Measurements from ENCODE around the gene MYLK. TPM values are rescaled to one million over a fixed set of nuclear protein-coding genes. Genes with fewer than 3 reads are reported as not detected.

Gene MYLK
- total RNA-seq, 4 donors from 2014 or later, result 420 to 1,252 (median 768) TPM

- TF ChIP-seq POLR2A (IDR thresholded peaks at IDR 0.05), result no peak
- TF ChIP-seq CTCF (IDR thresholded peaks at IDR 0.05), result no peak
- intact Hi-C loops (cut with DNase I; ENCODE audit: low total_unique reads), result no loop called here
- DNase-seq, result peak in 1 of 2 donors; percentile 18
- Histone ChIP-seq H3K4me3 (no peak overlapping the region), H3K27me3 (no peaks in the 10 kb centered on the region), H3K27ac (peak overlapping the region; percentile 77 to 82), H3K36me3 (no peaks in the 10 kb centered on the region), H3K4me1 (no peaks in the 10 kb centered on the region), H3K9me3 (no peaks in the 10 kb centered on the region)
Measured at GRCh38 chr3:123635717-123636116, 248.4 kb downstream of the MYLK start.

GRCh38 chr3:123635217-123635616 is 248.9 kb downstream of the MYLK start:
- Histone ChIP-seq H3K27ac (peak overlapping the region; percentile 77 to 82), H3K4me1 (no peaks in the 10 kb centered on the region), H3K9me3 (no peaks in the 10 kb centered on the region), H3K27me3 (no peaks in the 10 kb centered on the region), H3K36me3 (no peaks in the 10 kb centered on the region), H3K4me3 (no peak overlapping the region)
- TF ChIP-seq CTCF (IDR thresholded peaks at IDR 0.05), result no peak
- no peak for TF ChIP-seq POLR2A (IDR thresholded peaks at IDR 0.05)
- peak in 1 of 2 donors; percentile 36 for DNase-seq
- intact Hi-C loops (cut with DNase I; ENCODE audit: low total_unique reads), result no loop called here

- Histone ChIP-seq H3K27ac (peak overlapping the region; percentile 77 to 82), H3K36me3 (no peaks in the 10 kb centered on the region), H3K4me1 (no peaks in the 10 kb centered on the region), H3K4me3 (no peak overlapping the region), H3K27me3 (no peaks in the 10 kb centered on the region), H3K9me3 (no peaks in the 10 kb centered on the region)
- TF ChIP-seq CTCF (IDR thresholded peaks at IDR 0.05), result no peak
- no peak for TF ChIP-seq POLR2A (IDR thresholded peaks at IDR 0.05)
- intact Hi-C loops (cut with DNase I; ENCODE audit: low total_unique reads), result no loop called here
- peak in 1 of 2 donors; percentile 18 for DNase-seq
Measured at GRCh38 chr3:123634149-123635051, 249.7 kb downstream of the MYLK start.

- Histone ChIP-seq H3K4me3 (no peak overlapping the region), H3K27ac (peak overlapping the region; percentile 77 to 82), H3K27me3 (no peaks in the 10 kb centered on the region), H3K36me3 (no peaks in the 10 kb centered on the region), H3K9me3 (no peaks in the 10 kb centered on the region), H3K4me1 (no peaks in the 10 kb centered on the region)
- DNase-seq, result no peak
- TF ChIP-seq POLR2A (IDR thresholded peaks at IDR 0.05) (no peak), CTCF (IDR thresholded peaks at IDR 0.05) (no peak)
- intact Hi-C loops (cut with DNase I; ENCODE audit: low total_unique reads), result no loop called here
Measured at GRCh38 chr3:123633530-123633929, 250.6 kb downstream of the MYLK start.

- TF ChIP-seq POLR2A (IDR thresholded peaks at IDR 0.05), result no peak
- TF ChIP-seq CTCF (IDR thresholded peaks at IDR 0.05), result no peak
- Histone ChIP-seq H3K27ac (peak overlapping the region; percentile 77 to 82), H3K4me3 (no peak overlapping the region), H3K9me3 (no peaks in the 10 kb centered on the region), H3K27me3 (no peaks in the 10 kb centered on the region), H3K36me3 (no peaks in the 10 kb centered on the region), H3K4me1 (no peaks in the 10 kb centered on the region)
- intact Hi-C loops (cut with DNase I; ENCODE audit: low total_unique reads), result no loop called here
- DNase-seq, result peak; percentile 75 to 82
Measured at GRCh38 chr3:123632161-123632655, 251.9 kb downstream of the MYLK start.
